GM21447 (cell line): Measurements from ENCODE around the gene PRR23E.

Source experiments
- ATAC-seq: cut with Tn5 transposase; IDR thresholded peaks from one replicate; pipeline ENCODE4 v1.9.1; 2021; ENCODE audit not compliant: unreplicated experiment

The PRR23E gene

DNA sequence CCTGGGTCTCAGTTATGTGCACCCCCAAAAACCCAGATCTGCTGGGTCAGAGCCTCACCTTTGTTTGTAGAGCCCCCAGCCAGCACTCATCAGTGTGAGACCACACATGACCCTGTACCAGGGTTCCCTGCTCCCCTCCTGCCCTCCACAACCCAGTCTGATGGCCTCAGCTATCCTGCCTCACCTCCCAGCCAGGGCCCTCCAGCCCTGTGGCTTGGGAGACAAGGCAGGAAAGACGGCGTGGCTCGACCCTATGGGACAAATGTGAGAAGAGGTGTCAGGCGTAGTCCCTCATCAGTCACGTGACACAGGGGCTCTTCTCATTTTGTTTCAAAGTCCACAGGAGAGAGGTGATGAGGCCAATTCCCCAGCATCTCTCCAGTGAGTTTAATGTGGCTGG is 28.3 kb upstream of the PRR23E start:
- no peak for ATAC-seq

- ATAC-seq: no peak
Observed at GRCh38 chr3:127165036-127165435, 27.9 kb upstream of the PRR23E start.

DNA sequence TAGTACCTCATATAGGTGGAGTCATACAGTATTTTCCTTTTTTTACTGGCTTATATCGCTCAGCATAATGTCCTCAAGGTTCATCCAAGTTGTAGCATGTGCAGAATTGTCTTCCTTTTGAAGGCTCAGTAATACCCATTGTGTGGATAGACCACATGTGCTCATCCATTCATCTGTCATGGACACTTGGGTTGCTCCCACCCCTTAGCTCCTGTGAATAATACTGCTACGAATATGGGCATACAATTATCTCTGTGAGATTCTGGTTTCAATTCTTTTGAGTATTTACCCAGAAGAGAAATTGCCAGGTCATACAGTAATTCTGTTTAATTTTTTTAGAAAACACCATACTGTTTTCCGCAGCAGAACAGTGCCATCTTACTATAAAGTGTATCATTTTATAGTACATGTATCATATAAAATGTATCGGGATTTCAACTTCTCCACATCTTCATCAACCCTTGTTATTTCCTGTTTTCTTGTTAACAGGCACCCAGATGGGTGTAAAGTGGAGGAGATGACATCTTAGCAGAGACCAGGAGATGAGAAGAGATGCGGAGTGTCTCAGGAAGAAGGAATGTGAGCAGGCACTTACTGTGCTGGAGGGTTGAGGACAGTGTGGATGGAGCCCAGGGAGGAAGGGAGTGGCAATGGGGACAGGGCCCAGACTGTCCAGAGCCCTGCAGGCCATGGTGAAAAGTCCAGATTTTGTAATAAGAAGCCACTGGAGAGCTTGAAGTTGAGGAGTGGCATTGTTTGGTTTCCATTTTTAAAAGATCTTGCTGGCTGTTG is 27.0 kb upstream of the PRR23E start:
- ATAC-seq: no peak

- no peak for ATAC-seq
Observed at GRCh38 chr3:127166501-127167065, 26.3 kb upstream of the PRR23E start.

DNA sequence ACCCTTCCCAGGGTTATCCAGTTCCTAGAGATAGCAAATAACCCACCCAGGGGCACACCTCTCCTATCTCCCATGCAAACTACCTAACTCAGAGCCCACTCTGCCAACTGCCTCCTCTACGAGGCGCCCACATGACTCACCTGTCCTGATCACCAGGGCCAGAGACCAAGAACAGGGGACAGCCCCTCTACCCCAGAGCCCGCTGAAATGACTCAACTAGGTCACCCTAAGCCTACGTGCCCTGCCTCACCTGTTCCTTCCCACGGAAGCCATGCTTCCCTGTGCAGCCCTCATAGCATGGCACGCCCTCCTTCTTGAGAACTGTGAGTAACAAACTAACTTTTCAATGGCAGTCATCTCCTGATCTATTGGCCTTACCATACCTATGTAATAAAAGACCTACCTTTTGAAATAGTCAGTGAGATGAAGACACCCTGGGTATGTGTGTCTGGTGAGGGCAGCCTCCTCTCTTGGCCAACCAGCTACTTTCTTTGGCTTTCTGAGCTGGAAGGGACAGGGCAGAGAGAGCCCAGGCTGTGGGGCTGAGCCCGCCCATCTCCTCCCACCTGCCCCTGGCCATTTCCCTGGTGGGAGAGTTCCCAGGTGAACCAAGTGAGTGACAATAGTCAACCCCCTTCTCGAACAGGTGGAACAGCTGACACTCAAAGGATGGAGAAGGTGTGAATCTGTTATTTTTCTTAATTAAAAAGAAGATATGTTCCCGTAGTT is 25.5 kb upstream of the PRR23E start:
- ATAC-seq: no peak

- no peak for ATAC-seq
Observed at GRCh38 chr3:127168271-127168670, 24.7 kb upstream of the PRR23E start.

- ATAC-seq: no peak
Observed at GRCh38 chr3:127170814-127171213, 22.1 kb upstream of the PRR23E start.

GRCh38 chr3:127171320-127171719 is 21.6 kb upstream of the PRR23E start:
- no peak for ATAC-seq

- no peak for ATAC-seq
Observed at GRCh38 chr3:127171721-127172120, 21.2 kb upstream of the PRR23E start.

- ATAC-seq: no peak
Observed at GRCh38 chr3:127172211-127172610, 20.7 kb upstream of the PRR23E start.

DNA sequence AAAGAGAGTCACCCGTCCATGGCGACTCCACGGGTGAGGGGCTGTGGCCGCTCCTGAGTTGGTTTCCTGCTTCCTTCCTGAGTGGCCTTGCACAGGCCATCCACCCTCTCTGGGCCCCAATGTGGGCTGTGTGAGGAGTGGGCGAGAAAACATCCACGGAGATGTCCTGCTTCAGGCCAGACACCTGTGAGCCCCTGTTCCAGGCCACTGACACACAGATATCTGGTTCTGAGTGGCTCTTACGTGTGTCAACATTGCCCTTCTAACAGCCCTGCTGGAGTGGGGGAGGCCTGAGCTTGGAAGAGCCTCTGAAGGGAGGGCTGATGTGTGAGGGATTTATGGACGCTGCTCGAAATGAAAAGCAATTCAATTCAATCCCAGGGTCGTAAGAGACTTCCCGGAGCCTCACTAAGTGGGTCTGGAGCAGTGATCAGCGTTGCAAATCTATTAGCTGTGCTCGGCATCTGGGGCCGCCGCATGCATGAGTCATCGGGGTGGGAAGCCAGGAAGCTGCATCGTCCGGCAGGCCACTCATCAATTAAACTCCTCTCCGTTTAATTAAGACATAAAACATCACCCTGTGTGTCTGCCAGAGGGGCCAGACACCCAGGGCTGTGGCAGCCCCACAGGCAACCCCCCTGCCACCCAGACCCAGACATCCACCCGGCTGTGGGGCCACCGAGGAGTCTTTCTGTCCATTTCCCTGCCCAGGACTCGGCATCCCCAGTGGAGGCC is 20.0 kb upstream of the PRR23E start:
- no peak for ATAC-seq

GRCh38 chr3:127173516-127174166 is 19.3 kb upstream of the PRR23E start:
- ATAC-seq: no peak

DNA sequence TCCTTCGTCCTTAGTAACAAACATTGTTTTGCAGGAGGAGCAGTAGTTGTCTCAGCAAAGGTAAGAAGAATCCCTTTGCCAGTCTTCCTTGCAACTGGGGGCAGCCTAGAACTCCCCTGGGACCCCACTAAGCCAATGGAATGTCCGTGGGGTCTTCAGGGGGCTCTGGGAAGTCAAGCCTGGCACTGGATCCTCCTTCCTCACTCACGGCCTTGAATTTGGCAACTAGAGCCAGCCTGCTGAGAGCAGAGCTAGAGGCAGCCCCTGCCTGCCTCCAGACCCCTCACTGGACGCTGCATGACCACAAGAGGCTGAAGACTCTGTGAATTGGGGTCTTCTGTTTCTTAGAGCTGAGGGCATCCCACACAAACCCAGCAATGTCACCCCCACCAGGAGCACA is 18.6 kb upstream of the PRR23E start:
- no peak for ATAC-seq

DNA sequence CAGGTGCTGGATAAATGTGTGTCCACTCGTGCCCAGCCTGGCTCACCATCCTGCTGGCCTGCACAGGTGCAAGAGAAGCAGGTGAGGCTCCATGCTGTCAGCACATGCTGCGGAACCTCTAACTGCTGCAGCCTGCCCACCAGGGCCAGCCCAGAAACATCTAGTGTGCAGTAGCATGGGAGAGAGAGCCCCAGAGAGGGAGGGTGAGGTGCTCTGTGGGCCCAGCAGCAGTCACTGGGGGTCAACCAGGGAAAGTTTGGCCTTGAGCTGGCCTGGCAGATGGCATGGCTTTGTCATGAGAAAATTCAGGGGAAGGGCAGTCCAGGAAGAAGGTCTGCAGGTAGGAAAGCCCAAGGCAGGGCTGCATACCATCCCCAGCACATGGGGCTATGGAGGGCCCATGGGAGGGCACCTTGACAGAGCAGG is 18.2 kb upstream of the PRR23E start:
- no peak for ATAC-seq

DNA sequence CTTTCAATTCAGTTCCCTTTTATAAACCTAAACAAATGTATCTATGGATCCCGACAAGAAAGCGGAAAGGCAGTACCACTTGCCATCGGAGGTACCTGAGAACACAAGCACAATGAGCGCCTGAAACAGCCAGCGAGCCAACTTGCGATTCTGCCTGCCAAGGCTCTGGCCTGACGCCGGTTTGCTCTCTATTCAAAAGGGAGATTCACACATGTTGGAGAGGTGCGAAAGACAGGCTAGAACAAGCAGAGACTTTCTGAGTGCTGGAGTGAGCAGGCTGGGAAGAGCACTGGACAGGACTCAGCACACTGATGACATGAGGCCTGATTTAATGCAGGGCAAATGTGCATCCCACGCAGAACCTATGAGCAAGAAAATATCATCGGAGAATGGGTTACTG is 17.7 kb upstream of the PRR23E start:
- ATAC-seq: no peak

DNA sequence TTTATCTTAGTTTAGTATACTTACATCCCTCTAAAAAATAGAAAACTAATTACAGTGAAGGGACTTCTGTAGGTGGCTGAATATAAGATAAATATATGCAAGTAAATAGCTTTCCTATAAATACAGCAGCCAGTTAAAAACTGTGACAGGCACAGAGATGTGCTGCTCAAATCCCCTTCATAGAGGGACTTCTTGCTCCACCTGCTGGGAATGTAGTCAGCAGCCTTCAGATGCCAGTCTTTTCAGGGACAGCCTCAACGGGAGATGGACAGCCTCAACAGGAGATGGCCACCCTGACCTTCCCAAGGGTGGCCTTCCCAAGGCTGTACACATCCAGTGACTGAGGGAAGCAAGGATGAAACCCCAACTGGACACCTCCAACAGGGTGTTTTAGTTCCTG is 15.7 kb upstream of the PRR23E start:
- no peak for ATAC-seq

DNA sequence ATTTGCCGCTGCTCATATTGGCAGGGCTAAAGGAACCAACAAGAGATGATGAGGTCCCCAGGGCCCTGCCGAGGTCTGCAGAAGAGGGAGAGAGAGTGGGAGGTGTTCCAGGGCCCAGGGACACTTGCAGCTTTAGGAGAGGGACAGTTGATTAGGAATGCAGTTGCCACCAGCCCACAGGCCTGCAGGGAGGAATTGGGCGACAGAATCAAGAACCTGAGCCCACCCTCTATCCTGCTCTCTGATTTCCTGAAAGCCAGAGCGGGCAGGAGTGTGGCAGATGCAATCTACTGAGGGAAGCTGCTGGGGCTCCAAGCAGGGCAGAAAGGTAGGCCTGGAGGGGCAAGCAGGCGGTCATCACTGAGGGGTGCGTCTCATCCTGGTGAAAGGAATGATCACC is 12.1 kb upstream of the PRR23E start:
- no peak for ATAC-seq

GRCh38 chr3:127182431-127182830 is 10.5 kb upstream of the PRR23E start:
- ATAC-seq: no peak

- ATAC-seq: no peak
Observed at GRCh38 chr3:127182848-127183714, 9.8 kb upstream of the PRR23E start.
